ENCODE measurements around the gene FUOM. TPM values are rescaled to one million over a fixed set of nuclear protein-coding genes. Genes with fewer than 3 reads are reported as not detected.
"Not testable (repeated sequence)": the region's sequence is repeated elsewhere in the genome, so short reads cannot be mapped to it uniquely, and the experiment has no call there.

The FUOM gene
- total and polyA plus RNA-seq, 12 donors: 2.0 to 17.0 (median 6.2) TPM

DNA sequence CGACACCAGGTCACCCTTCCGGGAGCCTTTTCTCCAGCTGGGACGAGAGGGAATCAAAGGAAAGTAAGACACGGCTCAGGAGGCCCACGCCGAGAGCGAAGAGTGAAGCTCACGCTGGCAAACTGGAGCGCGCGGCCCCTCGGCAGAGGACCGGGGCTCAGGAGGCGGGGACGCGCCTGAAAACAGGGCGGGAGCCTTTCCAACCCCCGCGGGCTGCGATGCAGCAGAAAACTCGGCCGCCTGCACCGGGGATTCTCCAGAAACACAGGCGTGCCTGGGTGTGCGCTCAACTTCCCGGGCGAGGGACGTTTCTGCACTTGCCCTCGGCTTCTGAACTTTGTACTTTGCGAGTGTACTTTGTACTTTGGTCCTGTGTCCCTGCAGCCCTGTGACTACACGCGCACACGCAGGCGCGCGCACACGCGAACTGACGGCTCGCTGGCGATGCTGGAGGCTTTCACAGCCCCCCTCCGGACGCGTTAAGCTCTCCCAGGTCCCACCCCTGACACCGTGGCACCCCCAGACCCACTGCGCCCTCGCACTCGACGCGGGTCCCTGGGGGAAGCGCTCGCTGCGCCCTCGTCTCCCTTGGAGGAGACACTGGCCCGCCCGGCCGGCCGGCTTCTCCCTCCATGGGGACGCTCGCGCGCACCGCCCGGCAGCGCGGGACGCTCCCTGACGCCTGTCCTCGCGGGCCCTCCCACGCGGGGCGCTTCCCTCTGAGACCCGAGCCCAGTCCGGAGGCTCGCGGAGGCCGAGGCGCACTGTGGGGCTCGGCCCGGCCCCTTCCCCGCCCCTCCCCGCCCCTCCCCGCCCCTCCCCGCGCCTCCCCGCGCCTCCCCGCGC lies 20.7 kb upstream of the FUOM start:
- Histone ChIP-seq H3K4me1 (peaks cover 3 to 32% (median 21%) of the 10 kb centered on the region in 9 donors), H3K4me3 (peak overlapping the region; percentile 68 to 97 (median 86)), H3K36me3 (peaks cover 0 to 18% (median 0%) of the 10 kb centered on the region in 9 donors), H3K27ac (peak overlapping the region in 9 of 10 donors; percentile 63 to 91 (median 82)), H3K9me3 (no peaks in the 10 kb centered on the region), H3K27me3 (no peaks in the 10 kb centered on the region)
- TF ChIP-seq, protein P1, sequence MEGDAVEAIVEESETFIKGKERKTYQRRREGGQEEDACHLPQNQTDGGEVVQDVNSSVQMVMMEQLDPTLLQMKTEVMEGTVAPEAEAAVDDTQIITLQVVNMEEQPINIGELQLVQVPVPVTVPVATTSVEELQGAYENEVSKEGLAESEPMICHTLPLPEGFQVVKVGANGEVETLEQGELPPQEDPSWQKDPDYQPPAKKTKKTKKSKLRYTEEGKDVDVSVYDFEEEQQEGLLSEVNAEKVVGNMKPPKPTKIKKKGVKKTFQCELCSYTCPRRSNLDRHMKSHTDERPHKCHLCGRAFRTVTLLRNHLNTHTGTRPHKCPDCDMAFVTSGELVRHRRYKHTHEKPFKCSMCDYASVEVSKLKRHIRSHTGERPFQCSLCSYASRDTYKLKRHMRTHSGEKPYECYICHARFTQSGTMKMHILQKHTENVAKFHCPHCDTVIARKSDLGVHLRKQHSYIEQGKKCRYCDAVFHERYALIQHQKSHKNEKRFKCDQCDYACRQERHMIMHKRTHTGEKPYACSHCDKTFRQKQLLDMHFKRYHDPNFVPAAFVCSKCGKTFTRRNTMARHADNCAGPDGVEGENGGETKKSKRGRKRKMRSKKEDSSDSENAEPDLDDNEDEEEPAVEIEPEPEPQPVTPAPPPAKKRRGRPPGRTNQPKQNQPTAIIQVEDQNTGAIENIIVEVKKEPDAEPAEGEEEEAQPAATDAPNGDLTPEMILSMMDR (IDR thresholded peaks at IDR 0.05): no peak
- intact Hi-C loops (cut with DNase I): no loop called here
- peak; percentile 75 to 89 (median 78) for ATAC-seq
- DNase-seq: peak; percentile 65 to 76
- WGBS, 2 donors: 0 to 1% methylated on average over 71 to 82 of the region's 90 CpGs

DNA sequence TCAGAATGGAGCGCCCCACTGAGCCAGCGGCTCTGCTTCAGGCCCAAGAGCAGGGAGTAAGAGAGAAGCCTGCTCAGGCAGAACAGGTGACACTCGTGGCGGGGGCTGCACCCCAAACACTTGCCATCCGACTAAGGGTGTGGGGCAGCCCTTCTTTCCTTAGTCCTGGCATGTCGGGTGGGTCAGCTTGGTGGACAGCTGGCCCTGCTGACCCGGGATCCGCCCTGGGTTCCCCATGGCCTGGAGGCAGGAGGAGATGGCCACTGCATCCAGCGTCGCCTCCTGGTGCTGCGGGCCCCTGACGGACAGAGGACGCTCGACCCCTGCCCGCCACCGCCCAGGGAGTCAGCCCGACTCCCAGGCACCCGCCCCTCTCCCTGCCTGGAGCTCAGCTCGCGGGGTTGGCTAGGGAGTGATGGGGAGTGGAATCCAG lies 20.0 kb upstream of the FUOM start:
- intact Hi-C loops (cut with DNase I): loop anchor here in 1 of 10 donors (2.0 kb wide), 1 partner anchor 69 kb away; the partner anchor contains the start of genes TUBGCP2 and ZNF511
- no peak for DNase-seq
- Histone ChIP-seq H3K27me3 (no peaks in the 10 kb centered on the region), H3K36me3 (peaks cover 0 to 17% (median 0%) of the 10 kb centered on the region in 9 donors), H3K4me1 (peaks cover 3 to 32% (median 21%) of the 10 kb centered on the region in 9 donors), H3K4me3 (peak overlapping the region; percentile 68 to 97 (median 86)), H3K27ac (peak overlapping the region in 9 of 10 donors; percentile 63 to 91 (median 82)), H3K9me3 (no peaks in the 10 kb centered on the region)
- WGBS, 2 donors: 25 to 26% methylated on average over 20 of the region's 20 CpGs
- TF ChIP-seq, protein P1 (IDR thresholded peaks at IDR 0.05): no peak
- peak in 6 of 8 donors; percentile 0 to 7 (median 2) for ATAC-seq

DNA sequence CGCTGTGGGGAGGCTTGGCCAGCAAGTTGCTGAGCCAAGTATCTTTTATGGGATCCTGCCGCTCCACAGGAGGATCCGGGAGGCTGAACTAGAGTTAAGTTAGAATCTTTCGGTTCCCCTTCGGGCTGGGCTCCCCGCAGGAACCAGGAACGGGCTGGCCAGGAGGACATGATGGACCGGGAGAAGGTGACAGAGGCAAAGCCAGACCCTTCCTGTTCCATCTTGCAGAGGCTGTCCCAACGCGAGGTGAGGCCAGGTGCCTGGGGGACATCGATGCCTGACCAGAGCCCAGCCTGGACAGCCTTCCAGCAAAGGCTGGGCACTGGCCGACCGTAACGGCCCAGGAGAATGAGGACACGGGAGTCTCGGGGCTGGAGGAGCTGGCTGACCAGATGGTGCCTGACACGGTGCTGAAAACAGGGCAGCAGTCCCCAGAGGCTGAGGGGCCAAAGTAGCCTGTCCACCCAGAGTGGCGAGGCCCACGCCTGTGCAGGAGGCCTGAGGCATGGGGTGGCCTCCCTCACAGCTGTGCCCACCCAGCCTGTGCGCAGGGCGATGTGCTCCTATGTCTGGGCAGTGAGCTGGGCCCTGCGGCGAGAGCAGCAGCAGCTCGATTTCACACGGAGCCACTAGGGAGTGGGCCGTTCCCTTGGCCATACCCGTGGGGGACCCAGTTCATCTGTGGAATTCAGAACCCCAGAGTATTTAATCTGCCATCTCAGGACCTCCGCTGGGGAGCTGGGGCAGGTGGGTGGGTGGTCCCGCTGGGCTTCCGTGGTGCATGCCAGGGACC lies 19.4 kb upstream of the FUOM start:
- no peak for DNase-seq
- no peak for ATAC-seq
- Histone ChIP-seq H3K4me3 (peak overlapping the region in 2 of 10 donors; percentile 68 to 92), H3K9me3 (no peaks in the 10 kb centered on the region), H3K4me1 (peaks cover 6 to 35% (median 25%) of the 10 kb centered on the region in 9 donors), H3K27ac (peak overlapping the region in 4 of 10 donors; percentile 81 to 88 (median 84)), H3K27me3 (no peaks in the 10 kb centered on the region), H3K36me3 (peaks cover 0 to 11% (median 0%) of the 10 kb centered on the region in 9 donors)
- intact Hi-C loops (cut with DNase I): loop anchor here in 1 of 10 donors (2.0 kb wide), 1 partner anchor 68 kb away; the partner anchor contains the start of genes TUBGCP2 and ZNF511
- TF ChIP-seq, protein P1 (IDR thresholded peaks at IDR 0.05): no peak
- 92 to 93% methylated on average over 30 of the region's 30 CpGs for WGBS, 2 donors

DNA sequence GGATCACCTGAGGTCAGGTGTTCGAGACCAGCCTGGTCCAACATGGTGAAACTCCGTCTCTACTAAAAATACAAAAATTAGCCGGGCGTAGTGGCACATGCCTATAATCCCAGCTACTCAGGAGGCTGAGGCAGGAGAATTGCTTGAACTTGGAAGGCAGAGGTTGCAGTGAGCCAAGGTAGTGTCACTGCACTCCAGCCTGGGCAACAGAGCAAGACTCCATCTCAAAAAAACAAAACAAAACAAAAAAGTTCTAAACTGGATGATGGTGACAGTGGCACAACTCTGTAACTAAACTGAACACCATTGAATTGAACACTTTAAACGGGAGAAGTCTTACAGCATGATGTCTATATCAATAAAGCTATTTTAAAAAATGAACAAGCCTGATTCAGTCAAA lies 18.4 kb upstream of the FUOM start:
- H3K36me3 ChIP-seq, H3K9me3 ChIP-seq, DNase-seq, ATAC-seq, H3K4me3 ChIP-seq, H3K27me3 ChIP-seq, H3K27ac ChIP-seq: not testable (repeated sequence)
- WGBS, 2 donors: 94 to 99% methylated on average over 5 of the region's 5 CpGs
- intact Hi-C loops (cut with DNase I): loop anchor here in 1 of 10 donors (2.0 kb wide), 1 partner anchor 67 kb away; the partner anchor contains the start of genes TUBGCP2 and ZNF511
- H3K4me1 ChIP-seq: peaks cover 7 to 39% (median 29%) of the 10 kb centered on the region in 9 donors

All from heart right ventricle (tissue), 16 donors.